Anterior cingulate cortex (tissue), 58 donors: ENCODE measurements around the gene ZNF555.
A peak's percentile ranks its signal among the peaks of the same experiment; 100 is the strongest.
"Not testable (repeated sequence)": the region's sequence is repeated elsewhere in the genome, so short reads cannot be mapped to it uniquely, and the experiment has no call there.

Experiments
- DNase-seq, 58 donors: peaks; one replicate each; lab custom pipeline; 2025; lab: John Stamatoyannopoulos, UW

Gene ZNF555

DNA sequence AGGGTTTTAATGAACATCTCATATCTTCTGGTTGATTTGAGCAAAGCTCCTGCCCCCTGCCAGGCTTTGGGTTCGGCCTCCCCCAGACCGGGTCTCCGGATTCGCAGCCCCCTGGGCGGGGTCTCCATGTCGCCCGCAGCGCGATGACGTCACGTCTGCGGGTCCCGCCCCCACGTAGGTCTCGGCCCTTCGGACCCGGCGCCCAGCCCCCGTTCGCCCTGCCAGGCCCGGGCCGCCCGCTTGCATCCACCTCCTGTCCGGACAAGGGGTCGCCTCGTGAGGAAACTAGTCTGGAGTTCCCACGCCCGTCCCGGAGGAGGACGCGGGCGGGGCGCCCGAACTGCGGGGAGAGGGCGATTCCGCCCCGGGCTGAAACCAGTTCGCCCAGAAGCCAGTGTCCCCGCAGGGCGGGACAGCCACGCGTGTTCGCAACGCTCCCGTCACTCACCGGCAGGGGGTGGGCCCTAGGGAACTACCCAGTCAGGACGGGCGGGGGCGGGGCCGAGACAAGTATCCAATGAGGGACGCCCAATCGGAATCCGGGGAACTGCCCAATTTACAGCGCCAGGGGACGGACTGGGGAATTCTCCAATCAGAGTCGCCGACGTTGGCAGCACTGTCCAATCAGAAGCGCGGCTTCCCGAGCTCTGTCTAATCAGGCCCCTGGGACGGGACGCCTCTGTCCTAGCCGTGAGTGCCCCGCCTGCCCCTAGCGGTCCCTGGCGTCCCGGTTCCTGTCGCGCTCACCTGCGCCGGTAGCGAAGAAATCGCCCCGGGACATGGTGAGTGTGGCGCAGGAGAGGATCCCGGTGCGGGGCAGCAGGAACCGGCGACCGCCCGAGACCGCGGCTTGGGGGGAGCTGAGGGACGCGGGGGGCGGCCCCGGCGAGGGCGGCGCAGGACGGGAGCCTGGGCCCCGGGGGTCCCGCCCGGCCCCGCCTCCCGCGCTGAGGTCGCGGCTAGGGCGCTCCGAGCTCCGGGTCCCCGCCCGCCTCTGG lies at the start of gene ZNF555:
ZNF555 (plus strand) TSS at position 682 of the 998 bp plus-strand sequence; CDS start at position 780, 98 bp downstream.
- peak; percentile 93 to 100 (median 99) for DNase-seq

GRCh38 chr19:2791876-2792275 lies 49.4 kb upstream of the ZNF555 start:
- no peak for DNase-seq

DNA sequence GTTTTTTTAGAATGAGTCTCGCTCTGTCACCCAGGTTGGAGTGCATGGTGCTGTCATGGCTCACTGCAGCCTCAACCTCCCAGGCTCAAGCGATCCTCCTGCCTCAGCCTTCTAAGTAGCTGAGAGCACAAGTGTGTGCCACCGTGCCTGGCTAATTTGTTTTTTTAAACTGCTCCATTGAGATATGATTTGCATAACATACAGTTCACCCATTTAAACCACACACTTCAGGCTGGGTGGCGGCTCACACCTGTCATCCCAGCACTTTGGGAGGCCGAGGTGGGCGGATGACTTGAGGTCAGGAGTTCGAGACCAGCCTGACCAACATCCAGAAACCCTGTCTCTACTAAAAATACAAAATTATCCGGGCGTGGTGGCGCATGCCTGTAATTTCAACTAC lies 48.6 kb upstream of the ZNF555 start:
- not testable (repeated sequence) for DNase-seq

- DNase-seq, result no peak
Observed at GRCh38 chr19:2793126-2793525, 48.1 kb upstream of the ZNF555 start.

DNA sequence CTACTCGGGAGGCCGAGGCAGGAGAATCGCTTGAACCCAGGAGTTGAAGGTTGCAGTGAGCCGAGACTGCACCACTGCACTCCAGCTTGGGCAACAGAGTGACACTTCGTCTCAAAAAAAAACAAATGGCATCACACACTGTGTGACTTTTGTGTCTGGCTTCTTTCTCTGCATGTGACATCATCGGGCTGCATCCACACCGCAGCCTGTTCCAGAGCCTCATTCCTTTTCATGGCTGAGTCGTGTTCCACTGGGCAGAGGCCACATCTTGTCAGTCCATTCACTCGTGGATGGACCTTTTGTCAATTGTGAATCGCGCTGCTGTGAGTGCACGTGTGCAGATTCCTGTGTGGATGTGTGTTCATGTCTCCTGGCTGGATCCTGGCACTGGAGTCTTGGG lies 47.7 kb upstream of the ZNF555 start:
- DNase-seq, result no peak

- DNase-seq, result no peak
Observed at GRCh38 chr19:2795827-2796658, 45.2 kb upstream of the ZNF555 start.

DNA sequence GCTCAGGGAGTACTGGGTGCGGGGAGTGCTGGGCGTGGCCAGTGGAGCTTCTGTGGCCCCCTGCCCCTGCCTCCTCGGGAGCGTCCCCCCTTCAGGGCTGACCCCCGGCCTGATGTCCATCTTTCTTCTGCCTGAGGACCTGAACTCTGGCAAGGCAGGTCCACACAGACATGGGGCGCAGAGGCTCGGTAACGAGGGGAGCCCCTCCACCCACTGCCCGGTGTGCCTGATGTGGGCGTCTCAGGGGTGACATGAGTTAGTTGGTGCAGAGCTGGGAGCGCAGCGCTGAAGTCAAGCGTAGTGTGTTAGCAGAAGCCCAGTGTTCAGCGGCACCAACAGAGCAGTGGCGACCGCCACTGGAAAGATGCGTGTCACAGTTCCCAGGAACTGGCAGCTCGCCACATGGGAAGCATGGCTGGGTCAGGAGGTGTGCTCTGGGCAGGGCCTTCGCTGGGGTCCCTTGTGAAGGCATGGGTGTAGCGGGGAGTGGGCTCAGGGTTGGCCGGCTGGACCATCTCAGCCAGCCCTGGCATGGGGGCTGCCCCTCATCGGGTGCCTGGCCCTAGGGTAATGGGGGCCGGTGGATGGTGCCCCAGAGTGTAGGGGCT lies 44.5 kb upstream of the ZNF555 start:
- DNase-seq, result peak in 1 of 58 donors; percentile 6

DNA sequence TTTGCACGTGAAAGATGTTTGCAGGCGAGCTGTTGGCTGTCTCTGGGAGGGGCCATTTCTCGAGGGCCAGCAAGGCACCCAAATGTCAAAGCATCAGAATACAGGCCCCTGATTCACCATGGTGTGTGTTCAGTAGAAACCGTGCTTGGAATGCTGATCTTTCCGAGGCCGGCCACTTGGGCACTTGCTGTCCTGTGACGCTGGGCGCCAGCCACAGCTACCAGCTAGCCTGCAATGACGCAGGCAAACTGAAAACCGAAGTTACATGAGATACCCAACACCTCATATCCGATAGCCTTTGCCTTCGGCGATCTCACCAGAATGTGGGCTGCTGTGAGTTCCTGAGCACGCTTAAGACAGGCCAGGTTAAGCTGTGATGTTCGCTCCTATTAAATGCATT lies 44.0 kb upstream of the ZNF555 start:
- DNase-seq, result no peak

DNA sequence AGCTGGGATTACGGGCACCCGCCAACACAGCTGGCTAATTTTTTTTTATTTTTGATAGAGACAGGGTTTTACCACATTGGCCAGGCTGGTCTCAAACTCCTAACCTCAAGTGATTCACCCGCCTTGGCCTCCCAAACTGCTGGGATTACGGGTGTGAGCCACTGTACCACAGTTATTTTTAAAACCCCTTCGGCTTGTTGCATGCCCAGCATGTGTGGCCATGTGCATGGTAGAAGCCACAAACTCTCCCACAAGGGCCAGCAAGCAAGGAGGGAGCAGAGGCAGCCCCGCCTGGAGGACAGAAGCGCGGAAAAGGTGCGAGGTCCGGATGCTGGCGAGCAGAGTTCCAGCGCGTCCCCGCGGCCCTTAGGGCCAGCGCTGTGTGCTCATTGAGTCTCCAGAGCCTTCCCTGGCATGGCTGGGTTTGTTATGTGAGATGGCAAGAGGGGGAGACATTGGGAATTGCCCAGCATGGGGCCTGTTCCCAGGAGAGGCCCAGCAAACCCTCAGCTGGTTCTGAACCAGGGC lies 43.1 kb upstream of the ZNF555 start:
- no peak for DNase-seq

DNA sequence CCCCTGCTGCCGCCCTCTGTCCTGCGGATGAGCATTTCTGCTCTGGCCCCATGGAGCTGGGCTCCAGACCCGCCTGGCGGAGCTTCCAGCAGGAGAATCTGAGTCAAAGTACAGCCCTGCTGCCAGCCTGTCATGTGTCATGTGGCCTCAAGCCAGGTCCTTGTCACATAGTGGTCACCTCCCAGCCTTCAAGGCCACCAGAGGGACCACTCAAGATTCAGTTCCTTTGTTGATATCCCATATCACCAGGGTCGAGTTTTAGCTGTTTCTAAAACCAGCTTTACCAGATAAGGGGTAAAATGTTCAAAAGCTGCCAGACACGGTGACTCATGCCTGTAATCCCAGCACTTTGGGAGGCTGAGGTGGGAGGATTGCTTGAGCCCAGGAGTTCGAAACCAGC lies 42.5 kb upstream of the ZNF555 start:
- peak in 1 of 58 donors; percentile 11 for DNase-seq

DNA sequence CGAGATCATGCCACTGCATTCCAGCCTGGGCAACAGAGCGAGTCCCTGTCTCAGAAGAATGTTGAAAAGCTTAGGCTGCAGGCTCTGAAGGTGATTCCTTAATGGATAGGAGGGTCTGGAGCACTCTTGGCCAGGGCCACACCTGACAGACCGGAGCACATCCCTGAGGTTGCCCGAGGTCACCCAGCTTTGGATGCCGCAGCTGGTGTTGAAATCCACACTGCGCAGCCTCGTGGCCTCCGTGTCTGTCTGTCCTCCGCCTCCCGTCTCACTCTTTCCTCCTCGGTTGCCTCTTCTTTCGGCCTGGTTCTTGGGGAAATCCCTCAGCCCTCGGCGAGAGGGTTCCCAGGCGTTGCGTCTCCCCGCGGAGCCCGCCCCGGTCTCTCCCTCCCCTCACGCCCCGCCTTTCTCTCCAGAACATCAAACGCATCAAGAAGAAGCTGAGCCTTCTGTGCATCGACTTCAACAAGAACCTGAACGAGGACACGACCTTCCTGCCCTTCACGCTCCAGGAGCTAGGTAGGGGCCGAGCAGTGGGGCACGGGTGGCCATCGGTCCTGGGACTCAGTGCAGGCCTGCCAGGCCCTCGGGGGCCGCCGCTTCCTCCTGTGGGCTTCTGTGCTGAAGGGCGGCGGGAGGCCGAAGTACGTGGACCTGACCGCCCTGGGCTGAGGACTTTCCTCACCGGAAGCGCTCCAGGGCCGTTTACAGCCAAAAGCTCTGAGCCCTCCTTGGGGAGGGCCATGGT lies 41.8 kb upstream of the ZNF555 start:
- DNase-seq, result no peak

- DNase-seq, result no peak
Observed at GRCh38 chr19:2800506-2800905, 40.8 kb upstream of the ZNF555 start.

- no peak for DNase-seq
Observed at GRCh38 chr19:2802826-2803225, 38.4 kb upstream of the ZNF555 start.

DNA sequence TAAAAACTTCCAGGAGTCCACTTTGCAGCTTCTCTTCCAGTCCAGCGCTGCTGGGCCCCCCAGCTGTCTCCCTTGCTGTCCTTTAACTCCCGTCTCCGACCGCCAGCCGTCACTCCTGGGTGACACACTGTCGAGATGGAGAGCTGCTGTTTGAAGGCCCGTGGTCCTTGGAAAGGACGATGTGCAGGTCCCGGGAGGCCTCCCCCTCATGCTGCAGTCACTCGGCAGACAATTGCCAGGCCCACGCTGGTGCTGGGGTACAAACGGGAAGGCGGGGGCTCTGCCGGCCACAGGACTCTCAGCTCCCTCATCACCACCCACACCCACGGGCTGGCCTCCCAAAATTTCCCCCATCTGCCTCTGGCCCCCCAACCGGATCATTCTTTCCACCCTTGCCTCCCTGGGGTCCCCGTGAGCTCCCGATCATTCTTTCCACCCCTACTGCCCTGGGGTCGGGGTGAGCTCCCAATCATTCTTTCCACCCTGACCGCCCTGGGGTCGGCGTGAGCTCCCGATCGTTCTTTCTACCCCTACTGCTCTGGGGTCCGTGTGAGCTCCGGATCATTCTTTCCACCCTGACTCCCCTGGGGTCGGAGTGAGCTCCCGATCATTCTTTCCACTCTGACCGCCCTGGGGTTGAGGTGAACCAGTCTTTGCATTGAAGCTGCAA lies 37.7 kb upstream of the ZNF555 start:
- DNase-seq, result no peak

- DNase-seq, result no peak
Observed at GRCh38 chr19:2804156-2805004, 36.9 kb upstream of the ZNF555 start.

DNA sequence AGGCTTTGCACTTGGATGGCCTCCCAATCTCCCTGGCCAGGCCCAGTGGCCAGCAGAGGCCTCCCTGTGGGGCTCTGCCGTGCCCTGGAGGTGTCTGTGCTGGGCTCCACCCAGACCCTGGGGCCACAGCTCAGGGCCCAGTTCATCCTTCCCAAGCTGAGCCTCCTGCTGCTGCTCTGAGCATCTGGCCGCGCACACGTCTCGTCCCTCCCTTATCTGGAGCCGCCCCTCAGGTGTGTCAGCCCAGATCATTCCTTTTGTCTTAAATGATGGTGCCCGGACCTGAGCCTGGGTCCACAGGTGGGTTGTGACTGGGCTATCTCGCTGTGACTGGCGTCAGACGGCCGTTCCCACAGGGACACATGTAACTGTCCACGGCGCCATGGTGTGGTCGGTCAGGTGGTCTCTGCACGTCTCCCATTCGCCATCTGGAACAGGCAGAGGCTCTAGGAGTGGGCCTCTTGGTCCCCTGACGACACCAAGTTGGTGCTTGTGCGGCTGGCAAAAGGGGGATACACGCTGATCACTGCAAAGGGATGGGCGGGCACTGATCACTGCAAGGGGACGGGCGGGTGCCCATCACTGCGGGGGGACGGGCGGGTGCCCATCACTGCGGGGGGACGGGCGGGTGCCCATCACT lies 35.9 kb upstream of the ZNF555 start:
- no peak for DNase-seq

DNA sequence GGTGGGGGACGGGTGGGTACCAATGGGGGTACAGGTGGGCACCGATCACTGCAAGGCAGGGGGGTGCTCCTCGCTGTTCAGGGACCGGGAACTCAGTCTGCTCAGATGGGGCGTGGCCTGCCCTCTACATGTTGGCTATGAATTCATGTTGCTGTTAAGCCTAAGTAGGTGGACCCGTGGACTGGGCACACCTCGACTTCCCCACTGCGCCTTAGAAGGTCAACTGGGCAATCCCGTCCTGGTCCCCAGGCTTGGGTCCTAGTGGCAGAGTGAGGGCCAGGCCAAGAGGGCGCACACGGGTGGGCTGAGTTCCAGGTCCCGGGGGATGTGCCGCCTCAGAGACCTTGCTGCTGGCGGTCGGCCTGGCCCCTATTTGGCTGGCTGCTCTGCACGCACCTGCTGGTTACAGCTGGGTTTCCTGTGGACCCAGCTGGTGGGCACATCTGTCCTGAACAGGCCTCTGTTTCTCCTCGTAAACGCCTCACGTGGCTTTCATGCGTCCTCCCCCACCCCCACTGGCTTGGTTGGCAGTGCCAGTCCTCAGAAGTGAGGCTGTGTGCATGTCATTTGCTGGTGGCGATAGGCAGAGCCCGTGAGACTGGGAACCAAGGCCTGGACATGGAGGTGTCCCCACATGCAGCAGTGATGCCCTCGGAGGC lies 35.2 kb upstream of the ZNF555 start:
- no peak for DNase-seq
